Measurements from ENCODE around the gene IL3.

DNA sequence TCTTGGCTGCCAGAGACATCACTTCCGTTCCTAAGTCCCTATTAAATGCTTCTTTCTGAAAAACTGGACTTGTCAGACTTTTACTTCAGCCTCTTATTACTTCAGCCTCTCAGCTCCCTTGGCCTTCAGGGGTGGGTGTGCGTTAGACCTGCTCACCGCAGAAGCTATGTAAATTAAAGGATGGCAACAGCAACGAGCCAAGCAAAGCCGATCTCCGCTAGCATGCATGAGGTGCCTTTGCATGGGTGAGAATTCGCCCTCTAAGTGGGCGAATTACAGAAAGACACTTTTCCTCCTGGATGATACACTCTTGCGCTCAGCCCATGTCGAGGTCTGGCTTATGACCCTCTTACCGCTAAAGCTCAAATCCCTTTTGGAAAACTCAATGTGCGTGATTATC is 10.9 kb upstream of the IL3 start:
- TF ChIP-seq, protein P1, sequence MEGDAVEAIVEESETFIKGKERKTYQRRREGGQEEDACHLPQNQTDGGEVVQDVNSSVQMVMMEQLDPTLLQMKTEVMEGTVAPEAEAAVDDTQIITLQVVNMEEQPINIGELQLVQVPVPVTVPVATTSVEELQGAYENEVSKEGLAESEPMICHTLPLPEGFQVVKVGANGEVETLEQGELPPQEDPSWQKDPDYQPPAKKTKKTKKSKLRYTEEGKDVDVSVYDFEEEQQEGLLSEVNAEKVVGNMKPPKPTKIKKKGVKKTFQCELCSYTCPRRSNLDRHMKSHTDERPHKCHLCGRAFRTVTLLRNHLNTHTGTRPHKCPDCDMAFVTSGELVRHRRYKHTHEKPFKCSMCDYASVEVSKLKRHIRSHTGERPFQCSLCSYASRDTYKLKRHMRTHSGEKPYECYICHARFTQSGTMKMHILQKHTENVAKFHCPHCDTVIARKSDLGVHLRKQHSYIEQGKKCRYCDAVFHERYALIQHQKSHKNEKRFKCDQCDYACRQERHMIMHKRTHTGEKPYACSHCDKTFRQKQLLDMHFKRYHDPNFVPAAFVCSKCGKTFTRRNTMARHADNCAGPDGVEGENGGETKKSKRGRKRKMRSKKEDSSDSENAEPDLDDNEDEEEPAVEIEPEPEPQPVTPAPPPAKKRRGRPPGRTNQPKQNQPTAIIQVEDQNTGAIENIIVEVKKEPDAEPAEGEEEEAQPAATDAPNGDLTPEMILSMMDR (IDR thresholded peaks at IDR 0.05), result no peak
- no peak for TF ChIP-seq POLR2A (IDR thresholded peaks at IDR 0.05)

Data from thyroid gland (tissue), 4 donors.